ENCODE data around the gene TMEM109.

DNA sequence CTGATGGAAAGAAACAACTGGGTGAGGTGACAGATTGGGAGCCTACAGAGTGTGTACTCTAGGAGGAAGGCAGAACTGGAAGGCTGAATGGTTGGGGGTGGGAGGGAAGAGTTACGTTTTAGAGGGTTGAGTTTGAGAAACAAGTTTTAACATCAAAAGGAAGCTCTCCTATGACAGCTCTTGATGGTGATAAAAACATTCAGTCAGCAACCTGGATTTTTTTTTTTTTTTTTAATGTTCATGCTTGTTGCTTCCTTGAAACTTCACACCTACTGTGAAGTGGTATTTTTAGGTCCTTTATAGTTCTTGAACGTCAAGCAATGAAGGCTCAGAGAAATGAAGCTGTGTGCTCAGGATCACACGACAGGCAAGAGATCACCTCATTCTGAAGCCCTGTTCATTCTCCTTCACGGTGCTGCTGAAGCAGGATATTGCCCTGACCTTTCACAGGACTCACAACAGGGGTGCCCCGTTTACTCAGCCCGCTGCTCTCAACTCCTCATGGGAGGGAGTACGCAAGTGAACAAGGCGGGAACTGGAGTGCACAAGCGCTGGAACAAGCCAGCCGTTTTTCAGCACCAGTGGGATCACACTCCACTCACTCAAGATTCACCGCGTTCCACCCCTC, 1.6 kb upstream of the TMEM109 start:
- TF ChIP-seq CTCF (IDR thresholded peaks at IDR 0.05) (no peak), POLR2A (IDR thresholded peaks at IDR 0.05) (no peak)
